HL-60 (cell line): ENCODE data around the gene LHX4.

Experiments
- GABPA ChIP-seq: IDR thresholded peaks from 2 replicates; pipeline ENCODE4 v1.6.1; 2012; ENCODE audit warnings: low read depth
- POLR2AphosphoS5 ChIP-seq: IDR thresholded peaks from 2 replicates; pipeline ENCODE4 v1.6.1; 2012; ENCODE audit warnings: low read depth
- TF ChIP-seq, protein P1 (sequence below): IDR thresholded peaks from one replicate; pipeline ENCODE4 v1.5.1; 2011; ENCODE audit warnings: low read length, control low read depth, inconsistent platforms; ENCODE audit not compliant: insufficient read depth
- TF ChIP-seq, protein P2 (sequence below): IDR thresholded peaks from 2 replicates; pipeline ENCODE4 v1.6.1; 2012; ENCODE audit warnings: low read depth; ENCODE audit not compliant: insufficient replicate concordance

DNA sequence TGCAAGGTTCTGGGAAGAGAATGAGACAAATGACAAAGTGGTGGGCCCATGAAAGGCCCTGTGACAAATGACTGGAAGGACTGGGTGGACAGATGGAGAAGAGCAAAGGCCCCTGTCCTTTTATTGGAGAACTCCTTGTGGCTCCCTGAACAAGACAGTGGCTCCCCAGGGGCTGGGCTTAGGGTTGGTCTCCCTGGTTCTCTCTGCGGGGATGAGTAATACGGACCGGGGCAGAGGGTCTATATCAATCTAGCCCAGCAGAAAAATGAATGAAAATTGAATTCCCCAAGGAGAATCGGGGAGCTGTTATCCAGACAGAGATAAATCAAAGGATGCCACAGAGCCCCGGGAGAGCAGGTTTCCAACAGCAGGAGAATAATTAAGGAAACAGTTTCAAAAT lies 5.2 kb upstream of the LHX4 start:
- TF ChIP-seq, protein P1, sequence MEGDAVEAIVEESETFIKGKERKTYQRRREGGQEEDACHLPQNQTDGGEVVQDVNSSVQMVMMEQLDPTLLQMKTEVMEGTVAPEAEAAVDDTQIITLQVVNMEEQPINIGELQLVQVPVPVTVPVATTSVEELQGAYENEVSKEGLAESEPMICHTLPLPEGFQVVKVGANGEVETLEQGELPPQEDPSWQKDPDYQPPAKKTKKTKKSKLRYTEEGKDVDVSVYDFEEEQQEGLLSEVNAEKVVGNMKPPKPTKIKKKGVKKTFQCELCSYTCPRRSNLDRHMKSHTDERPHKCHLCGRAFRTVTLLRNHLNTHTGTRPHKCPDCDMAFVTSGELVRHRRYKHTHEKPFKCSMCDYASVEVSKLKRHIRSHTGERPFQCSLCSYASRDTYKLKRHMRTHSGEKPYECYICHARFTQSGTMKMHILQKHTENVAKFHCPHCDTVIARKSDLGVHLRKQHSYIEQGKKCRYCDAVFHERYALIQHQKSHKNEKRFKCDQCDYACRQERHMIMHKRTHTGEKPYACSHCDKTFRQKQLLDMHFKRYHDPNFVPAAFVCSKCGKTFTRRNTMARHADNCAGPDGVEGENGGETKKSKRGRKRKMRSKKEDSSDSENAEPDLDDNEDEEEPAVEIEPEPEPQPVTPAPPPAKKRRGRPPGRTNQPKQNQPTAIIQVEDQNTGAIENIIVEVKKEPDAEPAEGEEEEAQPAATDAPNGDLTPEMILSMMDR: no peak
- TF ChIP-seq, protein P2, sequence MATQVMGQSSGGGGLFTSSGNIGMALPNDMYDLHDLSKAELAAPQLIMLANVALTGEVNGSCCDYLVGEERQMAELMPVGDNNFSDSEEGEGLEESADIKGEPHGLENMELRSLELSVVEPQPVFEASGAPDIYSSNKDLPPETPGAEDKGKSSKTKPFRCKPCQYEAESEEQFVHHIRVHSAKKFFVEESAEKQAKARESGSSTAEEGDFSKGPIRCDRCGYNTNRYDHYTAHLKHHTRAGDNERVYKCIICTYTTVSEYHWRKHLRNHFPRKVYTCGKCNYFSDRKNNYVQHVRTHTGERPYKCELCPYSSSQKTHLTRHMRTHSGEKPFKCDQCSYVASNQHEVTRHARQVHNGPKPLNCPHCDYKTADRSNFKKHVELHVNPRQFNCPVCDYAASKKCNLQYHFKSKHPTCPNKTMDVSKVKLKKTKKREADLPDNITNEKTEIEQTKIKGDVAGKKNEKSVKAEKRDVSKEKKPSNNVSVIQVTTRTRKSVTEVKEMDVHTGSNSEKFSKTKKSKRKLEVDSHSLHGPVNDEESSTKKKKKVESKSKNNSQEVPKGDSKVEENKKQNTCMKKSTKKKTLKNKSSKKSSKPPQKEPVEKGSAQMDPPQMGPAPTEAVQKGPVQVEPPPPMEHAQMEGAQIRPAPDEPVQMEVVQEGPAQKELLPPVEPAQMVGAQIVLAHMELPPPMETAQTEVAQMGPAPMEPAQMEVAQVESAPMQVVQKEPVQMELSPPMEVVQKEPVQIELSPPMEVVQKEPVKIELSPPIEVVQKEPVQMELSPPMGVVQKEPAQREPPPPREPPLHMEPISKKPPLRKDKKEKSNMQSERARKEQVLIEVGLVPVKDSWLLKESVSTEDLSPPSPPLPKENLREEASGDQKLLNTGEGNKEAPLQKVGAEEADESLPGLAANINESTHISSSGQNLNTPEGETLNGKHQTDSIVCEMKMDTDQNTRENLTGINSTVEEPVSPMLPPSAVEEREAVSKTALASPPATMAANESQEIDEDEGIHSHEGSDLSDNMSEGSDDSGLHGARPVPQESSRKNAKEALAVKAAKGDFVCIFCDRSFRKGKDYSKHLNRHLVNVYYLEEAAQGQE: no peak
- TF ChIP-seq GABPA (no peak), POLR2AphosphoS5 (no peak)
